ENCODE measurements around the gene SDK2.

The SDK2 gene

DNA sequence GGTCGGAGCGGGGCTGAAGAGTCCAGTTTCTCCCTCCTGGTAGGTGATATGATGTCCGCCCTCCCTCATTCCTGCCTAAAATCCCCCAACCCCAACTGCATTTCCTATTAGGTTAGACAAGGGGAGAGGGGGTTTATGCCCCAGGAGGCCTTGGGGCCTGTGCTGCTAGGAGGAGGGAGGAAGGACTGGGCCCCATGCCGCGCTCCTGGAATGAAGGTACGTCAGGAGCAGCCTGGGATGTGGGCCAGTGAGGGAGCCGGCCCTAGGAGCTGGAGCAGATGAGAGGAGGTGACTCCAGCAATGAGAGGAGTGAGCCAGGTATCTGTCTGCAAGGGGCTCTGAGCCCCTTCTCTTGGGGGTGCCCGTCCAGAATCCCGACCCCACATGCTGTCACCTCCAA lies 285.6 kb downstream of the SDK2 start:
- DNase-seq (ENCODE audit: insufficient read length, low spot score) (no peak), FAIRE-seq (no peak)

GRCh38 chr17:73357981-73358380 lies 286.3 kb downstream of the SDK2 start:
- no peak for FAIRE-seq
- DNase-seq (ENCODE audit: insufficient read length, low spot score), result no peak

- no peak for DNase-seq (ENCODE audit: insufficient read length, low spot score)
Measured at GRCh38 chr17:73357318-73357717, 286.9 kb downstream of the SDK2 start.

DNA sequence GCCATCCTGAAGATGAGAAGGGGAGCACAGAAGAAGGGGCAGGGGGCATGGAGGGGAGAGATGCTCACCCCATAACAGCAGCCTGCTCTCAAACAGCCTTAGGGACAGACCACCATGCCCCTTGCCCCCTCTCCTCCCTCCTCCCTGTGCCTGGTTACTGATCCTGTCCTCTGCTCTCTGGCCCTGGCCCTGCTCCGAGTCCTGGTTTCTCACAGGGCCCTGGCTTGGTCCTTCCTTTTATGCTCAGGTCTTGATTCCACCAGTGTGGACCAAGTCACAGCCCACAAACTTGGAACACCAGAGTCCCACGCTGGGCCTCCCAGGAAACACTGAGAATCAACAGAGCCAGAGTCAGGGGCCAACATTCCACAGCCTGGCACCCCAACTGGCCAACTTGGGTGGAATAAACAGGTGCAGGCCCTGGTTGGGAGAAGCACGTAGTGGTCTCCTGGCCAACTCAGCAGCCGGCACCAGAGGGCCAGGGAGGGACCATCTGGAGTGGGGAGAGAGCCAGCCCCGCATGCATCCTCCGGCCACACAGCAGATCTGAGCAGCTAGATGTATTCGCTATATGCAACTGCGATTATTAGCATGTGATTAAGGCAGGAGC lies 287.6 kb downstream of the SDK2 start:
- FAIRE-seq, result no peak
- no peak for DNase-seq (ENCODE audit: insufficient read length, low spot score)

More at GRCh38 chr17:73357318-73357717, 286.9 kb downstream of the SDK2 start:
- no peak for FAIRE-seq

DNA sequence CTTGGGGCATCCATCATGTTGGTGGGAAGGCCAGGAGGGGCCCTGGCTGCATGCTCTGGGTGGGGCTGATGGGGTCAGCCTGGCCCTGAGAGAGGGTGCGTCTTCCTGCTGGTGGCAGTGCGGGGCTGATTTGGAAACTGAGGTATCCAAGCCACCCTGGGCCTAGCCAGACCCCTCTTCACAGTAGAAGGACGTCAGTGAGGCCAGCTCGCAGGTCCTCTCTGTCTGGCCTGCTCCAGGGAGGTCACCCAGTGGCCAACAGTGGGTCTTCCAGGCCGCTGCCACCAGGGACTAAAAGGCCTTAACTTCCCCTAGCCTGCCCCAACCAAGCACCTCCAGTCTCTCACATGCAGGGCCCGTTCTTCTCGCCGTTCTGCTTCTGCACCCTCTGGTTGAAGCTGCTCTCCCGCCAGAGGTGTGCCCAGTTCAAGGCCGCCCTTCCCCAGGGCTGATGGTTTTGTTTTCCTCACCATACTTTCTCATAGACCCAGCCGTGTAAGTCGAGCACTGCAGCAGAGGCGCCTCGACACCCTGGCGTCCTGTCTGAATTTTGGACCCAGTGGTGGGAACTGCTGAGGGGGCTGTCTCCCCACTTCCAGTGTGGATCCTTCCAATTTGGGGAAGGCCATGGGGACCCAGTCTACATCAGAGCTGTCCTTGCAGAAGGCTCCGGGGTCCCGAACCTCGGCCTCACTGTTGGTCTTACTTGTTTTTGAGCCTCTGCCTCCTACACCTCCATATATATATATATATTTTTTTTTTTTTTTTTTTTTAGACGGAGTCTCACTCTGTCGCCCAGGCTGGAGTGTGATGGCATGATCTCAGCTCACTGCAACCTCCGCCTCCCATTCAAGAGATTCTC lies 289.6 kb downstream of the SDK2 start:
- FAIRE-seq, result no peak
- no peak for DNase-seq (ENCODE audit: insufficient read length, low spot score)

DNA sequence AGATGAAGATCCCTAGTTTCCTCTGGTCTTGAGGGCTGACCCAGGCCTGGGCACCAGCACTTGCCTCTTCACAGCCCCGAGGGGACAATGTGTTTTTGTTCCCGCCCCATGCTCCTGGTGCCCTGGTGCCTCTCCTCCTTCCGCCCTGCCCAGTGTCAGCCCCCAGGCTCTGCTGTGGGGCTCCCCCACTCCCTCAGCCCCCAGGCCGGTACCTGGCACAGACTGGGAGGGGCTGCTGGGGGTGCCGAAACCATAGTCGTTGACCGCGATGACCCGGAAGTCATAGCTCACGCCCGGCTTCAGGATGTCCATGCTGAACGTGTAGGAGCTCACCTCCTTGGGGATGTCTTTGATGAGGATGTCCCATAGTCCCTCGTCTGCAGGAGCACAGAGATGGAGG lies 292.0 kb downstream of the SDK2 start:
- FAIRE-seq (no peak), DNase-seq (ENCODE audit: insufficient read length, low spot score) (no peak)

GRCh38 chr17:73351764-73352163 lies 292.5 kb downstream of the SDK2 start:
- DNase-seq (ENCODE audit: insufficient read length, low spot score) (no peak), FAIRE-seq (no peak)

GRCh38 chr17:73350864-73351263 lies 293.4 kb downstream of the SDK2 start:
- FAIRE-seq (no peak), DNase-seq (ENCODE audit: insufficient read length, low spot score) (no peak)

- DNase-seq (ENCODE audit: insufficient read length, low spot score) (no peak), FAIRE-seq (no peak)
Measured at GRCh38 chr17:73349647-73350046, 294.6 kb downstream of the SDK2 start.

GRCh38 chr17:73349138-73349537 lies 295.1 kb downstream of the SDK2 start:
- FAIRE-seq, result no peak
- no peak for DNase-seq (ENCODE audit: insufficient read length, low spot score)

DNA sequence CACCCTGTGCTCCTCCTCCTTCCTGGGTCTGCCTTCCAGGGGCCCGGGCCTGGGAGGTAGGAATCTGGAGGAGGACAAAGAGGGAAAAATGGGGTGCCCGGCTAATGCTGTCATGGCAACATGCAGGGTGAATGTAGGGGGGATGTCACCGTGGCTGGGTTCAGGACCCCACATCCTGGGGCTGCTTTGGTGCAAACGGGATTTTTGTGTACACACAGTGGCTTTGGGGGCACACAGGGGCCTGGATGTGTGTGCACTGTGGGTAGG lies 295.5 kb downstream of the SDK2 start:
- FAIRE-seq (no peak), DNase-seq (ENCODE audit: insufficient read length, low spot score) (no peak)

DNA sequence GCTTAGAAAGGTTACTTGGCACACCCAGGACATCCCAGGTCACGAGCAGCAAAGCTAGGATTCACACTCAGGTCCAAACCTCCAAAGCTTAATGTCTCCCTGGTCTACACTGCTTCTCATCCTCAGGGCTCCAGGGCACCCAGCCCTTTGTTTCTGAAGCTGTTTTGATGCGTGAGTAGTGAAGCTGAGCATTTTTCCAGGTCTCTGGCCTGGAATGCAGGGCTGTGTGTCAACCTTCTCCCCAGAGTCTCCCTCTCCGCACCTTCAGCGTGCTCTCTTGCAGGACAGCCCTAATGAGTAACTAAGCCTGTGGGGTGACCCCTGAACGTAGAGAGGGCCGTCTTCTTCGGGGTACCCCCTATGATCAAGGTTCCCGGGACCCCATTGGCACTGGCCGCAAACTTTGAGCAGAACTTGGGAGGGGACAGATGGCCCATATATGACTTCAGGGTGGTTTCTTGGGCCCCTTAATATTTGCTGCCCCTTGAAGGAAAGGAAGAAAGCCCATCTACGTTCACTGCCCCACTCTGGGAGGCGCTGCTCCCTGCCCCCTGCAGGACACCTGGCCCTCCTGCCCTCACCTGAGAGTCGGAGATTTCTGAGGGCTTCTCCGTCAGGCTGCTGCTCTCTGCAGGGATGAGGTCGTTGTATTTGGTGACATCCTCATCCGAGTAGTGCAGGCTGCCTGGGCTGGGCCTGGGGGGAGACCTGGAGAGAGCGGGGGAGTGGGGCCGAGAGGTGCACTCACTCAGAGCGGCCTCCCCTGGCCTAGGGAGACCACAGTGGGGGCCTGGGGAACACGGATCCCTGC lies 296.0 kb downstream of the SDK2 start:
- no peak for DNase-seq (ENCODE audit: insufficient read length, low spot score)
- no peak for FAIRE-seq

GRCh38 chr17:73347351-73347750 lies 296.9 kb downstream of the SDK2 start:
- DNase-seq (ENCODE audit: insufficient read length, low spot score), result no peak
- no peak for FAIRE-seq

GRCh38 chr17:73346501-73347162 lies 297.6 kb downstream of the SDK2 start:
- DNase-seq (ENCODE audit: insufficient read length, low spot score), result no peak
- FAIRE-seq, result no peak

GRCh38 chr17:73343739-73344454 lies 300.3 kb downstream of the SDK2 start:
- no peak for FAIRE-seq
- DNase-seq (ENCODE audit: insufficient read length, low spot score), result no peak

- no peak for FAIRE-seq
- DNase-seq (ENCODE audit: insufficient read length, low spot score), result no peak
Measured at GRCh38 chr17:73343168-73343634, 301.0 kb downstream of the SDK2 start.

GRCh38 chr17:73342541-73343167 lies 301.6 kb downstream of the SDK2 start:
- no peak for FAIRE-seq
- no peak for DNase-seq (ENCODE audit: insufficient read length, low spot score)

DNA sequence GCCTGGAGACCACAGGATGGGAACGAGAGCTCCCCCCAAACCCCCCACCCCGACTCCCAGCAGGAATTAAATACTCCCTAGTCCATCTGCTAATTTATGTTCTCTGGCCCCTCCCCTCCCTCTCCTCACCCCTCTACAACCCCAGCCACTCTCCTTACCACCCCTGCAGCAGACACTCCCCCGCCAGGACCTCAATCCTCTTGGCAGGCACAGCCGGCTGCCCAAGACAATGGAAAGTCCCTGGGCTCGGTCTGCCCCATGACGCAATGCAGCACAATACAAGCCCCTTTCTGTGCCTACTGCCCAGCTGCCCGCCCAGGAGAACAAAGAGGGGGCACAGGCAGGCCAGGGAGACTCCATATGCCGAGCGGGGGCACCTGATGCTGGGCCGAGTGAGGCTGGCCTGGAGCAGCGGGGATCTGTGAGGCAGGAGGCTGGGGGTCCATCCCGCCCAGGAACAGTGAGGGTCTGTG lies 302.2 kb downstream of the SDK2 start:
- FAIRE-seq (no peak), DNase-seq (ENCODE audit: insufficient read length, low spot score) (no peak)

GRCh38 chr17:73341350-73342049 lies 302.7 kb downstream of the SDK2 start:
- FAIRE-seq, result no peak
- no peak for DNase-seq (ENCODE audit: insufficient read length, low spot score)
